Head of caudate nucleus (tissue), 42 donors: Measurements from ENCODE around the gene MTHFD2L.

Experiments used
- DNase-seq, 42 donors: peaks; one replicate each; pipeline versions ENCODE4 v3.0.0 to v3.0.0-alpha.2; 2020 to 2021; ENCODE audit warnings: mixed read lengths in 7 of 42
- intact Hi-C: fragments of 100-400 bp; cut with DNase I; formaldehyde crosslinking; loops from one replicate; pipeline ENCODE4 v1.15.0; 2022

Gene MTHFD2L

GRCh38 chr4:74283614-74284013 lies 125.7 kb downstream of the MTHFD2L start:
- DNase-seq = peak in 12 of 42 donors; percentile 5 to 58 (median 14)
- intact Hi-C loops = no loop called here

DNA sequence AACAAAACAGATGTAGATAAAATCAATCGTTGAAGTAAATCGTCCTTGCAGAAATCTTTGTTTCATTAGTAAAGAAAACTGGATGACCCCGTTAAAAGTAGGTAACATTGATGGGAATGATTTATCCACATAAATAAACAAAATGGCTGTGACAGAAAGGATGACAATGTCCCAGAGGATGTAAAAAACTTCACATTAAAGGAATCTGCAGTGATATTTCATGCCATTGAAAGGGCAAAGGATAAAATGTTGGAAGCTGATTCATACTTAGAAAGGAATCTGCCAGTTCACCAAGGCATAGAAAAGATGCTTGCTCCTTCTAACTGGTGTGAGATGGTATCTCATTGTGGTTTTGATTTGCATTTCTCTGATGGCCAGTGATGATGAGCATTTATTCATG lies 126.1 kb downstream of the MTHFD2L start:
- intact Hi-C loops = no loop called here
- DNase-seq = no peak

DNA sequence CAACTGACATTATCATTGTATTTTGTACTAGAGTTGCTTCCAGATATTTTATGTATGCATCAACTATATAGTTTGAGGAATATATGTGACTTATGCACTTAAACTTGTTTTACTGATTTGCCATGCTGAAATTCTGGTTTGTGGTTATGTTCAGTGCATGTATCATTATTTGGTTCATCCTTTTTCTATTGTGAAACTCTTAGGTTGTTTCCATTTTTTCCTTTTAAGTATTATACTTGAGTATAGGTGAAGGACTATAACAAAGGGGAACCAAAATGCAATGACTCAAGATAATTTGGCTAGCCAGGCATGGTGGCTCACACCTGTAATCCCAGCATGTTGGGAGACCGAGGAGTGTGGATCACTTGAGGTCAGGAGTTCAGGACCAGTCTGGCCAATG lies 129.2 kb downstream of the MTHFD2L start:
- intact Hi-C loops = no loop called here
- DNase-seq = no peak

GRCh38 chr4:74287791-74288190 lies 129.9 kb downstream of the MTHFD2L start:
- no peak for DNase-seq
- intact Hi-C loops = no loop called here

GRCh38 chr4:74291471-74291870 lies 133.6 kb downstream of the MTHFD2L start:
- intact Hi-C loops = no loop called here
- DNase-seq = no peak

DNA sequence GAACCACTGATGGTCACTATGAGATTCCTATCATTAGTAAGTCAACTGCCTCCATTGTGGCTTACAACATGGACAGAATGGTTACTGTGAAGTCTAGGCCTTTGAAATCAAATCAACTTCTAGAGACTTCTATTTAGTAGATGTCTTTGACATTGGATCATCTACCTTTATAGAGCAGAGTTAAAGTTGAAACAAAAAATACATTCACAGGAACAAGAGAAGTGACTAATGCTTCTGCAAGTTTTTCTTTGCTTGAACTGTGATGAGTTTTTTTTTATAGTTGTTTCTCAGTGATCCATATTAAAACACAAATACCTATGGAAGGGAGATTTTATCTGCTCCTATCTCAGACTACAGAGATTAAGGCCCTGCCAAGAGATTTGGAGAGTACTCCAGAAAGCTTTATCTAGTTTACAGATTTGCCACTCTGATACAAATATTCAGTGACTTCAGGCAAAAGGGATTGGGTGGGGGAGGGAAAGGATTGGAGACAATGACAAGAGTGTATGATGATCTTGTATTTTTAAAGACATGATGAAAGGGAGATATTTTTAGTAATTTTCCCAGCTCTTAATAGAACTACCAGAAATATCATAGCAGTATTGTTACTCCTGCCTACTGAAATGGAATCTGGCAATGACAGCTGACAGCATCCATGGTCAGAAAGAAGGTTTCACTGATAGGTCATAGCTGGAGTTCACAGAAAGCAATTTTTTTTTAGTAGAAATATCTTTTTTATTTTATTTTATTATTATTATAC lies 134.4 kb downstream of the MTHFD2L start:
- DNase-seq = no peak
- intact Hi-C loops = no loop called here

DNA sequence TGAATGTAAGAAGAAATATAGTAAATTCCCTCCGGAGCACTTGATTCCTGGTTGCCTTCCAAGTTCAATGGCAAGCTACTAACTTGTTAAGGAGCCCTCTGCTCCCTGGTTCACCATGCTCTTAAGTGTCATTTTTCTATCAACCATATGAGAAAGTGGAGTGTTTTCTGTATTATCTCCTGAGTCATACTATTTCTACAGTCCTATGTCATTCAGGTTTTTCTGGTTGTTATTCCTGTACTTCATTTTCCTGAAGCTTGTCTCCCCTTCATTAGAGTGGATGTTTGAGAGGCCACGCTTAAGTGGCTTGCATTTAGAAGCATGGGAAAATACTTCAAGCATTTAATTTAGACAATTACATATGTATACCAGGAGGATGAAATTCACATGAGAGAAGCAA lies 135.6 kb downstream of the MTHFD2L start:
- intact Hi-C loops = no loop called here
- no peak for DNase-seq

DNA sequence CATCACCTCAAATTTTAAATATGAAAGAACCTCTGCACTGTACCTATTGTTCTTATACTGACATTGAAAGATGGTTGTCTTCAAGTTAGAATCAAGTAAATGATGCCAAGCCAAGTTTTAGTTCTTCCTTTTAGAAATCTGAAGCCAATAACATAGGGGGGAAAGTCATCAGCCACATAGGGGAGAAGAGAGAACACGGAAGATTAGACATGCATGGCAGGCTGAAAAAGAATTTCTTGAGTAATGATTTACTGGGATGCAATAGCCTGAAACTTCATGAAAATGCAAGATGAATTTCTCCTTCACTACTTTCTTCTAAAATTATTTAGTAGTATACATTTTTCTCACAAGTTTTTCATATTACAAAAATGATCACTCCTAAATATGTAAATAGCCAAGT lies 136.8 kb downstream of the MTHFD2L start:
- intact Hi-C loops = no loop called here
- DNase-seq = no peak

DNA sequence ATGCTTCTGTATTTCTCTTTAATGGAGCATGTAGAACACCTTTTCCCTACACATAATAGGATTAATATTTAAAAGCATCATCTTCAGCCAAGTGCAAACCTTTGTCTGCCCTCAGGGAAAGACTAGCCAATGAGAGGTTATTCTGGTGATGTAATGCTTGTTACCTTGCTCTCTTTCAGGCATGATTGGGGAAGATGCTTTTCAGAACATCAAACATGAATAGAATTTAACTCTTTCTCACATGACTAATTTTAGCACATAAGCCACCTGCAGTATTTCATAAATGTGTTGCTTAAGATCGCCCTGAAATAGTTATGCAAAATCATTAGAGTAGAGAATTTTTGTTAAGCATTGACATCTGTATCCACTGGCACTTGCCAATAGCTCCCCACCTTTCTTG lies 139.6 kb downstream of the MTHFD2L start:
- intact Hi-C loops = no loop called here
- DNase-seq = no peak

GRCh38 chr4:74304095-74304625 lies 146.2 kb downstream of the MTHFD2L start:
- DNase-seq = no peak
- intact Hi-C loops = no loop called here

DNA sequence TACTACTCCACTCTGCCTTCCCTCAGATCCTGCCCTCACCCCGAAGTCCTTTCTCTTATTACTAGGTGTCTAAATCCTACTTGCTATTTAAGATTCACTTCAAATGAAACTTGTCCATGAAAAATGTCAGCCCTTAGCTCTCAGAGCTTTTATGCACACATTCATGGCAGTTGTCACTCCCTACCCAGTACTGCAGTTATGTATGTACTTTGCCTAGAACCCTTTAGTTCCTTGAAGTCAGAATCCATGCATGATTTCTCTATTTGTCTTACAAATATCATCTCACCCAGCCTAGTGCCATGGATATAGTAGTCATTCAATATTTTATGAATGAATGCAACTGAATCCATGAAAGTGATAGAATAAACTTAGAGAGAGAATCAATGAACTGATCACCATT lies 147.1 kb downstream of the MTHFD2L start:
- intact Hi-C loops = no loop called here
- no peak for DNase-seq

DNA sequence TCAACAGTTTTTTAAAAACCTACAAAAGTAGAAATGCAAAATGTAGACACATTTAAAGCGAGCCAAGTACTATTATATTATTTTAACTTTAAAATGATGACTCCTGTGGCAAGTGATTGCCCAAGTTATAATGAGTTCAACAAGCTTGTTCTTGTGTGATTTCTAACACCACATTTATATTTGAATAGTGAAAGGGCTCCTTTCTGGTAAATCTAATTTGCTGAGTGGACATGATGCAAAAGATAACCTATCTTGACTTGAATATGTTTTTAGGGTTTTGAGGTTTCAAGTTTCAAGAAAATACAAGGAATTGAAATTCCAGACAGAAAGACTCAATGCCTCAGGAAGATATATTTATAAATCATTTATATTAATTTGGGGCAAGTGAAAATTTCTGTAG lies 149.3 kb downstream of the MTHFD2L start:
- intact Hi-C loops = no loop called here

DNA sequence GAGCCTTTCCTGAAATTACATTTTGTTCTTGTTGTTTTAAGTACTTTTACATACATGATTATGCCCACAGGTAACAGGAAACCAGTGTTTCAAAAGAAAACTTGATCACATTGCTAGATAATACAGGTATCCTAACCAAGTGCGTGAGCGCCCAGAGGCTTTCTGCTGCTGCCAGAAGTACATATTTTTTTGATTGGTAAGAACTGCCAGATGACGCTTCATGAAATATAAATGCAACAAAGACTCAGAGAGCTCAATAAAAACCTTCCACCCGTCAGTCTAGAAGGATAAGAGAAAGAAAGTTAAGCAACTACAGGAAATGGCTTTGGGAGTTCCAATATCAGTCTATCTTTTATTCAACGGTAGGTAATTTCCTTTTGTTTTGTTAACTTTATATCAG lies 150.3 kb downstream of the MTHFD2L start, which contains the start of gene EPGN:
TSS of gene EPGN (plus strand) at position 256 of the 400 bp plus-strand sequence. CDS start at position 320, 64 bp downstream.
- intact Hi-C loops = no loop called here
- no peak for DNase-seq

More for the DNA sequence above, 149.3 kb downstream of the MTHFD2L start:
- no peak for DNase-seq

DNA sequence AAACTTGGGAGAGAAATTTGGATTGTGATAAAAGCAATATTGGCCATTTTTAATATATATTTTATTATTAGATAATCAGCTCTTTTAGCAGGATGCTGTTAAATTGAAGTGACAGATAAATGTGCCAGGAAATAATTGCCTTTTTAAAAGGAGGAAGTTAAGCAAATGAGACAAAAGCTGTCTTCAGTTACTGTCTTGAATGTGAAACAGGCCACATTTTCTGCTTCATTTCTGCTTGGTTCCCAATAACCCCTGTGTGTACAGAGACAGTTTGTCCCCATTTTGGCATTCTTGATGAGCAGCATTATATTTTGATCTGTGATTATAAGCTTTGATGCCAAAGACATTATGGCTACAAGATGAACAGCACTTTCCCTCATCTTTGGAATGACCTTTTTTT lies 151.3 kb downstream of the MTHFD2L start:
- intact Hi-C loops = no loop called here
- no peak for DNase-seq

GRCh38 chr4:74311696-74312313 lies 153.9 kb downstream of the MTHFD2L start:
- DNase-seq = peak in 22 of 42 donors; percentile 15 to 77 (median 46)
- intact Hi-C loops = loop anchor here (5.0 kb wide), 1 partner anchor 125 kb away; no protein-coding TSS in a partner anchor

DNA sequence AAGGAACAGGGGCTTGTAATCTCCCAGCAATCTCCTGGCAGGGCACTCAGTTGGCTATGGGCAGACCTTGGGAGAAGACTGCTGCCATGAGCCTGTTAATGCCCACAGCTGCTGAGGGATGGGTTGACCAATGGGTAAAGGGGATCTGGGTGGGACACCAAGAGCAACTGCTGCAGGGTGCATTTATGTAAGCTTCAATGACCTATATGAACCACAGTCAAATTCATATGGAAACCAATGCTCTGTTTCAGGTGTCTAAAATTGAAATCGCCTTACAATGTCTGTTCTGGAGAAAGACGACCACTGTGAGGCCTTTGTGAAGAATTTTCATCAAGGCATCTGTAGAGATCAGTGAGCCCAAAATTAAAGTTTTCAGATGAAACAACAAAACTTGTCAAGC lies 156.4 kb downstream of the MTHFD2L start:
- no peak for DNase-seq
- intact Hi-C loops = loop anchor here (5.0 kb wide), 1 partner anchor 127 kb away; no protein-coding TSS in a partner anchor

DNA sequence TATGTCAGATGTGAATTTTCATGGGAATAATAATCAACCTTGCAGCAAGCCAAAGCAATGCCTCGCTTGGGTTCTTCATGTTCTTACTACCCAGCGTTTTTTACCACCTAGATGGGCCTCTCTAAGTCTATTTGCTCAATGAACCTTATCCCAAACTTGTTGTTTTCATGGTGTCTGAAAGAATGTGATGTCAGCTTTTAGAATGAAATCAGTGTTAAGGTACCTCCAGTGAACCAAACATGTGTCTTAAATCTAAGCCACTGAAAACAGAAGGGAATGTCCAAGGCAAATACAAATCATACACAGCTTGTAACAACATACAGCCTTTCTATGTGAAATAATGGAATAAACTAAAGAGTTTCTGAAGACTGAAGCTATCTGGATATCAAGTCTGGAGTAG lies 157.0 kb downstream of the MTHFD2L start:
- intact Hi-C loops = loop anchor here (5.0 kb wide), 1 partner anchor 128 kb away; no protein-coding TSS in a partner anchor

DNA sequence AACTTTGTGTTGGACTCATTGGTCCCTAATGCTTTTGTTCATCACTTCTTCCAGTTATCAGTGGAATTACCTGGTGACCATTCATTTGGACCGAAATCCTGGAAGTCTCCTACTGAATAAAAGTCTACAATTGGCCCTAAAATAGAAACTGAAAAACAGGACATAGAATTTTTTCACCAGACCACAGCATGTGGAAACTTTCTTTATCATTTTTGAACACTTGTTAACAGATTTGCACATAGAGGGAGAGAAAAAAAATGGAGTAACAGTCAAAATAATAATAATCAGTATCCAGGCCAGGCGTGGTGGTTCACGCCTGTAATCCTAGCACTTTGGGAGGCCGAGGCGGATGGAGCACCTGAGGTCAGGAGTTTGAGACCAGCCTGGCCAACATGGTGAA lies 157.5 kb downstream of the MTHFD2L start:
- DNase-seq = no peak
- intact Hi-C loops = no loop called here

More for the DNA sequence above, 157.0 kb downstream of the MTHFD2L start:
- DNase-seq = no peak

DNA sequence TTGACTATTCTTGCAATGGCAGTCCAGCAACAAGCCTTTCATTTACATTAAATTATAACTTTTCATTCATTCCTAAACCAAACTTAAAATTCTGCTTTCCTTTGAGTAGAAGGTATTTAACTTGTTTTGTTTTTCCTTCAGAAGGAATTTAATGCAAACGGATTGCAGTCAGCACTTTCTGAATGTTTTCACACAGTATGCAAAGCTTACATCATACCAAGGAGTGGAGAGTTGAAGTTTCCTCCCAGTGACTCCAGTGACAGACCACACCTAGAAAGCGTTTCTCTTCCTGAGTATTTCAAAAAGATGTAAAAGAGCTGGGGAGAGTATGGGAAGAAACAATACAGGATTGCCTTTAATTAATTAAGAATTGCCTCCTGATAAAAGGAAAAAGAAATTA lies 158.5 kb downstream of the MTHFD2L start:
- intact Hi-C loops = no loop called here
- DNase-seq = no peak

DNA sequence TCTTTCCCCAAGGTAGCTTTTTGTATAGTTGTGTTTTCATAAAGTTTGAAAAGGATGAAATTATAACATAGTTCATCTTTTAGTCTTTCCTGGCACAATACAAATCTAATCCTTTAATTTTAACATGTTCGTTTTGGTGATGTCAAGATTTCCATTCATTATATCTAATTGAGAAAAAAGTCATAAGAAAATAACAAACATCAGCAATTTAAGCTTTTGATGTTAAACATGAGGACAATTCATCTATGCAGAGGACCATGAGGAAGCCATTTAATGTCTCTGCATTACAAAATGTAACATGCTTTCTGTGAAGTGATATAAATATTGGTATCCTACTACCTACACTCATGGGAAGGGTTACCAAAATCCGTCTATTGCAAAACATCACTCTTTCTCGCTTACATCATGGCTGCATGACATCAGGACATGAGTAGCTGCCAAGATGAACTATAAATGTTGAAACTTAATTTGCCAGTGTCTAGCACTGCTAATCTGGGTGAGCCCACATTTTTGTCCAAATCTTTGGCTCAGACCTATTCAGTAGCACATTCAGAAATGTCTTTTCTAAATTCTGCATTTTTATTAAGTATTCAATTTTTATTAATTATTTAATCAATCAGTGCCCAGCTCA lies 159.8 kb downstream of the MTHFD2L start:
- intact Hi-C loops = no loop called here
- no peak for DNase-seq
